HFF-Myc (cell line): ENCODE data around the gene SAMD9.

Experiments
- DNase-seq: peaks from one replicate; pipeline ENCODE4 v3.0.0-alpha.2; 2011; ENCODE audit warnings: low read depth; ENCODE audit errors: extremely low read depth
- H3K4me3 ChIP-seq: replicated peaks from 2 replicates; pipeline ENCODE4 v1.5.1; 2011; ENCODE audit warnings: low read depth, mild to moderate bottlenecking, control low read depth, low read length
- CTCF ChIP-seq: IDR thresholded peaks from 2 replicates; pipeline ENCODE4 v1.5.1; 2012; ENCODE audit warnings: mild to moderate bottlenecking, low read depth, low read length, control low read depth; ENCODE audit errors: missing control alignments

SAMD9 gene

GRCh38 chr7:93156884-93157283 is 39.1 kb upstream of the SAMD9 start:
- no peak for DNase-seq
- H3K4me3 ChIP-seq: no peak overlapping the region

DNA sequence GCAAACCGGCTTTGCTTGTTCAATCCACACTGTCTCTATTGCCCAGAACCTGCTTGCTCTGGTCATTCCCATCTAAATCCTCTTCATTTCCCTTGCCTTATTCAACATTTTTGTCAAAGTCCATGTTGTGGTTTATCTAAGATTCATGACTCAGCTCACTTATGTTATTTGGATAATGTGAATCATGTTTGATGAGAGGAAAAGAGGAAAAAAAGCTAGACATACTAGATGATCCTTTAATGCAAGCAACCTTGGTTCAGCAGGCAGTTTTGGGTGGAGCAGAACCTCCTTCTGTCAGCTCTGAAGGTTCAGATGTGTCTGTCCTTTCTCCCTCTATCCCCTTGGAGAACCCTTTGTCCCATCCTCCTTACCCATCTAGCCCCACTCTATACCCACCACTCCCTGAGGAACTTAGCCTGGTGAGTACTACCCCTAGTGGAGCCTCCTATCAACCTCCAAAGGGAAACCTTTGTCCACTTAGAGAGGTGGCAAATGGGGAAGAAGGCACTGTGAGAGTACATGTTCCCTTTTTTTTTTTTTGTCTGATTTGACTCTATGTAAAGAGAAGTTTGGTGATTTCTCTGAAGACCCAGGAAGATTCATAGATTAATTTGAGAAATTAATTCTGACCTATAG is 32.5 kb upstream of the SAMD9 start:
- no peak for DNase-seq
- no peak overlapping the region for H3K4me3 ChIP-seq
- no peak for TF ChIP-seq CTCF

More at GRCh38 chr7:93156884-93157283, 39.1 kb upstream of the SAMD9 start:
- TF ChIP-seq CTCF: no peak

DNA sequence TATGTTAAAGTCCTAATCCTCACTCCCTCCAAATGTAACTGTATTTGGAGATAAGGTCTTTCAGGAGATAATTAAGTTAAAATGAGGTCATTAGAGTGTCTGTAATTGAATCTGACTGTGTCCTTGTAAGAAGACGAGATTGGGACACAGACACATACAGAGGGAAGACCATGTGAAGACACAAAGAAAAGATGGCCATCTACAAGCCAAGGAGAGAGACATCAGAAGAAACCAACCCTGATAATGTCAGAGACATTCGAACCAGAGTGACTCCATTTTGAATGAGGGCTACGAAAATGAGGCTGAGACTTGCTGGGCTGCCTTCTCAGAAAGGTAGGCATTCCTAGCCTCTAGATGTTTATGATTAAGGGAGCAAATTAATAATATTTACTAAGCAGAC is 30.9 kb upstream of the SAMD9 start:
- H3K4me3 ChIP-seq: no peak overlapping the region
- DNase-seq: no peak
- no peak for TF ChIP-seq CTCF

- DNase-seq: no peak
- peak within 1 kb of the TSS; percentile 17 for H3K4me3 ChIP-seq
- TF ChIP-seq CTCF: no peak
Observed at GRCh38 chr7:93148144-93148543, 30.4 kb upstream of the SAMD9 start, which contains the start of gene SAMD9L. Gene SAMD9L, minus strand, starts transcription at chr7:93148385. Its CDS starts 12,414 bp downstream, at chr7:93135971.

GRCh38 chr7:93147363-93147762 is 29.6 kb upstream of the SAMD9 start:
- peak overlapping the region; percentile 17 for H3K4me3 ChIP-seq
- no peak for DNase-seq
- no peak for TF ChIP-seq CTCF

GRCh38 chr7:93146472-93147141 is 28.8 kb upstream of the SAMD9 start:
- no peak for TF ChIP-seq CTCF
- no peak overlapping the region for H3K4me3 ChIP-seq
- no peak for DNase-seq

DNA sequence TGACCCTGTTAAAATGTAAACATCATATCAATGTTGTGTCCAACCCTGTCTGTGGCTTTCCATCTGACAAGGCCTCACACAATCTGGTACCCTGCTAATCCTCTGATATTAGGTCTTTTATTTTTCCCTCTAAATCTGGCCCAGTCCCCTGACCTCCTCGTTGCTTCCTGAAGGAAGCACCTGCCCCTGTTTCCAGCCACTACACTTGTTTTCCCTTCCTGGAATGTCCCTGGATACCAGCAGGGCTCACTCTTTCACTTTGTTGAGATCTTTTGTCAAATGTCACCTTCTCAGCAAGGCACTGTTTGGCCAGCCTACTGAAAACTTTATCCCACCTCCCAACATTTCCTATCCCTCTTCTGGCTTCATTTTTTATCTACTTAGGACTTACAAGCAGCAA is 28.3 kb upstream of the SAMD9 start:
- TF ChIP-seq CTCF: no peak
- no peak for DNase-seq
- H3K4me3 ChIP-seq: no peak overlapping the region
